ACC112 (cell line): ENCODE results near the gene STAP1.
"Not testable (repeated sequence)": the region's sequence is repeated elsewhere in the genome, so short reads cannot be mapped to it uniquely, and the experiment has no call there.

Source experiments
- H2AFZ ChIP-seq: fragments of 200-600 bp; sonication (generic); one replicate; pipeline ENCODE4 v1.6.0; 2017; ENCODE audit warnings: antibody characterized with exemption, low read length; ENCODE audit not compliant: unreplicated experiment
- H3K27ac ChIP-seq: fragments of 200-600 bp; sonication (generic); 2 replicates; pipeline ENCODE4 v1.5.1; 2014; ENCODE audit warnings: low read depth, mild to moderate bottlenecking, antibody characterized with exemption, low read length, moderate library complexity
- H3K27me3 ChIP-seq: fragments of 200-600 bp; sonication (generic); 2 replicates; pipeline ENCODE4 v1.6.1; 2014; ENCODE audit warnings: mild to moderate bottlenecking, antibody characterized with exemption, low read length, moderate library complexity, mixed read lengths; ENCODE audit not compliant: insufficient read depth
- H3K36me3 ChIP-seq: fragments of 200-600 bp; sonication (generic); 2 replicates; pipeline ENCODE4 v1.6.1; 2016; ENCODE audit warnings: mild to moderate bottlenecking, antibody characterized with exemption, low read length, moderate library complexity, mixed read lengths; ENCODE audit not compliant: insufficient read depth
- H3K4me1 ChIP-seq: fragments of 200-600 bp; sonication (generic); one replicate; pipeline ENCODE4 v1.6.1; 2016; ENCODE audit warnings: low read length, mixed read lengths; ENCODE audit not compliant: insufficient read depth, unreplicated experiment, control insufficient read depth
- H3K4me3 ChIP-seq: fragments of 200-600 bp; sonication (generic); 2 replicates; pipeline ENCODE4 v1.5.1; 2014; ENCODE audit warnings: mild to moderate bottlenecking, low read depth, low read length
- H3K79me2 ChIP-seq: fragments of 200-600 bp; sonication (generic); one replicate; pipeline ENCODE4 v1.6.0; 2016; ENCODE audit warnings: low read length; ENCODE audit not compliant: control insufficient read depth, unreplicated experiment, insufficient read depth

STAP1 gene

GRCh38 chr4:67539830-67540229, 18.7 kb upstream of the STAP1 start:
- Histone ChIP-seq H3K79me2 (peaks cover 34% of the 10 kb centered on the region), H3K27ac (no peak overlapping the region), H3K36me3 (peaks cover 23% of the 10 kb centered on the region), H2AFZ (no peak overlapping the region), H3K4me3 (no peak overlapping the region), H3K27me3 (no peaks in the 10 kb centered on the region), H3K4me1 (peaks cover 5% of the 10 kb centered on the region)

GRCh38 chr4:67542076-67542475, 16.5 kb upstream of the STAP1 start:
- Histone ChIP-seq H3K79me2 (peaks cover 37% of the 10 kb centered on the region), H3K27me3 (no peaks in the 10 kb centered on the region), H3K27ac (no peak overlapping the region), H2AFZ (no peak overlapping the region), H3K4me1 (peaks cover 5% of the 10 kb centered on the region), H3K36me3 (peaks cover 14% of the 10 kb centered on the region), H3K4me3 (no peak overlapping the region)

GRCh38 chr4:67545199-67546003, 13.1 kb upstream of the STAP1 start, which contains the start of gene CENPC:
TSS of gene CENPC (minus strand) at chr4:67545503. CDS start at chr4:67545355, 148 bp downstream.
- Histone ChIP-seq H3K36me3 (peaks cover 4% of the 10 kb centered on the region; the same call in 1 of the 2 replicates), H2AFZ (peak within 1 kb of the TSS; percentile 92), H3K4me3 (peak within 1 kb of the TSS; percentile 98), H3K27ac (peak within 1 kb of the TSS; percentile 81), H3K4me1 (peaks cover 5% of the 10 kb centered on the region), H3K79me2 (peaks cover 37% of the 10 kb centered on the region), H3K27me3 (no peaks in the 10 kb centered on the region)

GRCh38 chr4:67546004-67546356, 12.5 kb upstream of the STAP1 start:
- H3K4me3 ChIP-seq, result peak overlapping the region; percentile 73
- H2AFZ ChIP-seq, result peak overlapping the region; percentile 92
- peak overlapping the region; percentile 45; the same call in 1 of the 2 replicates for H3K27ac ChIP-seq
- H3K4me1 ChIP-seq, result peaks cover 5% of the 10 kb centered on the region
- peaks cover 37% of the 10 kb centered on the region for H3K79me2 ChIP-seq
- H3K27me3 ChIP-seq, result no peaks in the 10 kb centered on the region
- H3K36me3 ChIP-seq, result peaks cover 4% of the 10 kb centered on the region; the same call in 1 of the 2 replicates

GRCh38 chr4:67546971-67547370, 11.6 kb upstream of the STAP1 start:
- H3K4me1 ChIP-seq, result peaks cover 5% of the 10 kb centered on the region
- H3K27ac ChIP-seq, result no peak overlapping the region
- peaks cover 4% of the 10 kb centered on the region; the same call in 1 of the 2 replicates for H3K36me3 ChIP-seq
- H2AFZ ChIP-seq, result peak overlapping the region; percentile 36
- H3K27me3 ChIP-seq, result no peaks in the 10 kb centered on the region
- H3K79me2 ChIP-seq, result peaks cover 32% of the 10 kb centered on the region
- H3K4me3 ChIP-seq, result no peak overlapping the region

- Histone ChIP-seq H3K4me3 (no peak overlapping the region), H3K79me2 (peaks cover 10% of the 10 kb centered on the region), H3K36me3 (no peaks in the 10 kb centered on the region), H3K27me3 (no peaks in the 10 kb centered on the region), H3K27ac (no peak overlapping the region), H3K4me1 (peaks cover under 1% of the 10 kb centered on the region), H2AFZ (no peak overlapping the region)
Observed at GRCh38 chr4:67549123-67549522, 9.4 kb upstream of the STAP1 start.

- Histone ChIP-seq H3K4me3 (no peak overlapping the region), H3K27me3 (no peaks in the 10 kb centered on the region), H3K79me2 (no peaks in the 10 kb centered on the region), H3K4me1 (no peaks in the 10 kb centered on the region), H3K27ac (no peak overlapping the region), H3K36me3 (no peaks in the 10 kb centered on the region), H2AFZ (no peak overlapping the region)
Observed at GRCh38 chr4:67550451-67550850, 8.1 kb upstream of the STAP1 start.

- H3K79me2 ChIP-seq, result no peaks in the 10 kb centered on the region
- no peaks in the 10 kb centered on the region for H3K27me3 ChIP-seq
- H3K4me3 ChIP-seq, result no peak overlapping the region
- H3K27ac ChIP-seq, result no peak overlapping the region
- no peak overlapping the region for H2AFZ ChIP-seq
- H3K36me3 ChIP-seq, result no peaks in the 10 kb centered on the region
- no peaks in the 10 kb centered on the region for H3K4me1 ChIP-seq
Observed at GRCh38 chr4:67550857-67551256, 7.7 kb upstream of the STAP1 start.

- not testable (repeated sequence) for H3K79me2 ChIP-seq, H2AFZ ChIP-seq, H3K36me3 ChIP-seq, H3K27me3 ChIP-seq, H3K4me3 ChIP-seq, H3K4me1 ChIP-seq, H3K27ac ChIP-seq
Observed at GRCh38 chr4:67552146-67552792, 6.3 kb upstream of the STAP1 start.

- Histone ChIP-seq H3K27ac (no peak overlapping the region), H3K27me3 (no peaks in the 10 kb centered on the region), H3K36me3 (no peaks in the 10 kb centered on the region), H3K4me1 (no peaks in the 10 kb centered on the region), H2AFZ (no peak overlapping the region), H3K79me2 (no peaks in the 10 kb centered on the region), H3K4me3 (no peak overlapping the region)
Observed at GRCh38 chr4:67554096-67554495, 4.4 kb upstream of the STAP1 start.

GRCh38 chr4:67555447-67555846, 3.1 kb upstream of the STAP1 start:
- no peak overlapping the region for H3K4me3 ChIP-seq
- H3K4me1 ChIP-seq, result no peaks in the 10 kb centered on the region
- no peaks in the 10 kb centered on the region for H3K36me3 ChIP-seq
- H2AFZ ChIP-seq, result no peak overlapping the region
- no peak overlapping the region for H3K27ac ChIP-seq
- no peaks in the 10 kb centered on the region for H3K79me2 ChIP-seq
- H3K27me3 ChIP-seq, result no peaks in the 10 kb centered on the region
